ENCODE results near the gene STOX2.

STOX2 gene

GRCh38 chr4:183919141-183919540 is 14.0 kb downstream of the STOX2 start:
- H3K9ac ChIP-seq (ENCODE audit: insufficient read length), result no peak overlapping the region
- no peak overlapping the region for H3K4me3 ChIP-seq
- no peaks in the 10 kb centered on the region for H3K9me3 ChIP-seq (ENCODE audit: low read depth, low read length)
- H3K36me3 ChIP-seq (ENCODE audit: insufficient read depth, low read length), result no peaks in the 10 kb centered on the region
- no peak overlapping the region for H3K27ac ChIP-seq
- no peak for TF ChIP-seq FOXP2 (optimal IDR thresholded peaks at IDR 0.05; ENCODE audit: control extremely low read depth, extremely low read length, insufficient read depth)
- no peak for TF ChIP-seq POLR2AphosphoS5 (IDR thresholded peaks at IDR 0.05; ENCODE audit: borderline replicate concordance, low read depth, low read length)
- TF ChIP-seq EZH2 (IDR thresholded peaks at IDR 0.05), result no peak
- DNase-seq (ENCODE audit: low read depth, low spot score), result no peak

GRCh38 chr4:183920512-183920911 is 15.4 kb downstream of the STOX2 start:
- no peak for DNase-seq (ENCODE audit: low read depth, low spot score)
- Histone ChIP-seq H3K9ac (ENCODE audit: insufficient read length) (no peak overlapping the region), H3K36me3 (ENCODE audit: insufficient read depth, low read length) (no peaks in the 10 kb centered on the region), H3K27ac (no peak overlapping the region; the same call in 1 of the 2 replicates), H3K4me3 (no peak overlapping the region), H3K9me3 (ENCODE audit: low read depth, low read length) (no peaks in the 10 kb centered on the region)
- TF ChIP-seq EZH2 (IDR thresholded peaks at IDR 0.05) (no peak), POLR2AphosphoS5 (IDR thresholded peaks at IDR 0.05; ENCODE audit: borderline replicate concordance, low read depth, low read length) (no peak), FOXP2 (optimal IDR thresholded peaks at IDR 0.05; ENCODE audit: control extremely low read depth, extremely low read length, insufficient read depth) (no peak)

GRCh38 chr4:183921335-183921734 is 16.2 kb downstream of the STOX2 start:
- Histone ChIP-seq H3K27ac (no peak overlapping the region), H3K9ac (ENCODE audit: insufficient read length) (no peak overlapping the region), H3K4me3 (no peak overlapping the region), H3K36me3 (ENCODE audit: insufficient read depth, low read length) (no peaks in the 10 kb centered on the region), H3K9me3 (ENCODE audit: low read depth, low read length) (no peaks in the 10 kb centered on the region)
- no peak for DNase-seq (ENCODE audit: low read depth, low spot score)
- TF ChIP-seq FOXP2 (optimal IDR thresholded peaks at IDR 0.05; ENCODE audit: control extremely low read depth, extremely low read length, insufficient read depth) (no peak), EZH2 (IDR thresholded peaks at IDR 0.05) (no peak), POLR2AphosphoS5 (IDR thresholded peaks at IDR 0.05; ENCODE audit: borderline replicate concordance, low read depth, low read length) (no peak)

- Histone ChIP-seq H3K27ac (no peak overlapping the region), H3K9me3 (ENCODE audit: low read depth, low read length) (no peaks in the 10 kb centered on the region), H3K4me3 (no peak overlapping the region), H3K9ac (ENCODE audit: insufficient read length) (no peak overlapping the region), H3K36me3 (ENCODE audit: insufficient read depth, low read length) (no peaks in the 10 kb centered on the region)
- TF ChIP-seq EZH2 (IDR thresholded peaks at IDR 0.05), result no peak
- TF ChIP-seq POLR2AphosphoS5 (IDR thresholded peaks at IDR 0.05; ENCODE audit: borderline replicate concordance, low read depth, low read length), result no peak
- TF ChIP-seq FOXP2 (optimal IDR thresholded peaks at IDR 0.05; ENCODE audit: control extremely low read depth, extremely low read length, insufficient read depth), result no peak
- no peak for DNase-seq (ENCODE audit: low read depth, low spot score)
Observed at GRCh38 chr4:183924362-183925044, 19.4 kb downstream of the STOX2 start.

GRCh38 chr4:183926950-183927349 is 21.8 kb downstream of the STOX2 start:
- H3K27ac ChIP-seq, result no peak overlapping the region
- no peak for TF ChIP-seq EZH2 (IDR thresholded peaks at IDR 0.05)
- TF ChIP-seq POLR2AphosphoS5 (IDR thresholded peaks at IDR 0.05; ENCODE audit: borderline replicate concordance, low read depth, low read length), result no peak
- no peak for TF ChIP-seq FOXP2 (optimal IDR thresholded peaks at IDR 0.05; ENCODE audit: control extremely low read depth, extremely low read length, insufficient read depth)
- H3K9me3 ChIP-seq (ENCODE audit: low read depth, low read length), result no peaks in the 10 kb centered on the region
- no peak overlapping the region for H3K9ac ChIP-seq (ENCODE audit: insufficient read length)
- no peaks in the 10 kb centered on the region for H3K36me3 ChIP-seq (ENCODE audit: insufficient read depth, low read length)
- no peak for DNase-seq (ENCODE audit: low read depth, low spot score)
- no peak overlapping the region for H3K4me3 ChIP-seq

- H3K9me3 ChIP-seq (ENCODE audit: low read depth, low read length), result no peaks in the 10 kb centered on the region
- H3K4me3 ChIP-seq, result no peak overlapping the region
- no peak for DNase-seq (ENCODE audit: low read depth, low spot score)
- no peak overlapping the region for H3K27ac ChIP-seq
- H3K36me3 ChIP-seq (ENCODE audit: insufficient read depth, low read length), result no peaks in the 10 kb centered on the region
- no peak overlapping the region for H3K9ac ChIP-seq (ENCODE audit: insufficient read length)
- TF ChIP-seq POLR2AphosphoS5 (IDR thresholded peaks at IDR 0.05; ENCODE audit: borderline replicate concordance, low read depth, low read length), result no peak
- no peak for TF ChIP-seq FOXP2 (optimal IDR thresholded peaks at IDR 0.05; ENCODE audit: control extremely low read depth, extremely low read length, insufficient read depth)
- no peak for TF ChIP-seq EZH2 (IDR thresholded peaks at IDR 0.05)
Observed at GRCh38 chr4:183932576-183932975, 27.5 kb downstream of the STOX2 start.

GRCh38 chr4:183934761-183935160 is 29.7 kb downstream of the STOX2 start:
- no peak for TF ChIP-seq POLR2AphosphoS5 (IDR thresholded peaks at IDR 0.05; ENCODE audit: borderline replicate concordance, low read depth, low read length)
- no peak for TF ChIP-seq FOXP2 (optimal IDR thresholded peaks at IDR 0.05; ENCODE audit: control extremely low read depth, extremely low read length, insufficient read depth)
- TF ChIP-seq EZH2 (IDR thresholded peaks at IDR 0.05), result no peak
- Histone ChIP-seq H3K4me3 (no peak overlapping the region), H3K9ac (ENCODE audit: insufficient read length) (no peak overlapping the region), H3K9me3 (ENCODE audit: low read depth, low read length) (no peaks in the 10 kb centered on the region), H3K36me3 (ENCODE audit: insufficient read depth, low read length) (no peaks in the 10 kb centered on the region), H3K27ac (no peak overlapping the region)
- DNase-seq (ENCODE audit: low read depth, low spot score), result no peak

- Histone ChIP-seq H3K4me3 (no peak overlapping the region), H3K27ac (peak overlapping the region; percentile 39; the same call in 1 of the 2 replicates), H3K9me3 (ENCODE audit: low read depth, low read length) (no peaks in the 10 kb centered on the region), H3K9ac (ENCODE audit: insufficient read length) (no peak overlapping the region), H3K36me3 (ENCODE audit: insufficient read depth, low read length) (no peaks in the 10 kb centered on the region)
- no peak for DNase-seq (ENCODE audit: low read depth, low spot score)
- TF ChIP-seq EZH2 (IDR thresholded peaks at IDR 0.05), result no peak
Observed at GRCh38 chr4:183935355-183936005, 30.4 kb downstream of the STOX2 start.

Data from SK-N-MC (cell line).